HG03108 (cell line): ENCODE results near the gene SPON2.

ENCODE experiments used
- ATAC-seq: cut with Tn5 transposase; IDR thresholded peaks from one replicate; pipeline ENCODE4 v1.9.1; 2021; ENCODE audit warnings: moderate library complexity; ENCODE audit not compliant: unreplicated experiment

SPON2 gene

GRCh38 chr4:1172228-1172851, at the start of gene SPON2:
TSS of gene SPON2 (minus strand) at chr4:1172583.
- ATAC-seq: no peak

DNA sequence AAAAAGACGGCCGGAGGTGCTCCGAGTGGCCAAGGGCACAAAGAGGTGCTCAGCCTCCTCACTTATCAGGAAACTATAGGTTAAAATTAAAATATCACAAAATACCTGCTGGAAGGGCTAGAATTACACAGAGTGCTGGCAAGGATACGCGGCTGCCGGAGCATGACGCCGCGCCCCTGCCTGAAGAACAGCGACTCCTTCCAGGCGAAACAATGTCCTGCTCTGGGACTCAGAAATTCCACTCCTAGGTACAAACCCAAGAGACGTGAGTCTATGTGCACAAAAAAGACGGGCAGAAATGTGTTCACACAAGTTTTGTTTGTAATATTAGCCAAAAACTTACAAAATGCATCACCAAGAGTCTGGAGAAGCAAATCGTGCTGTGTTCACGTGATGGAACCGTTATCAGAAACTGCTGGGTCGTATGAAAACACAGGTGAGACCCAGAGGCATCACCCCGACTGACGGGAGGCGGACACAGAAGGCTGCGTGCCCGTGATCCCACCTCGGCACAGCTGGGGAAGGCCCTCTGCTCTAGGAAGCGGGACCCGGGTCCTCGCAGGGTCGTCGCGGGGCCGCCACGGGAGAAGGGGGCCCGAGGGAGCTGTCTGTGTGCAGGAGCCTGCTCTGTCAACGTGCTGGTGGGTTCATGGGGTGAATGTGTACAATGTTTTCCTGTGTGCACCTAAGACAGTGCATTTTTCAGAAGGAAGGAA, 48.9 kb upstream of the SPON2 start:
- ATAC-seq: no peak

DNA sequence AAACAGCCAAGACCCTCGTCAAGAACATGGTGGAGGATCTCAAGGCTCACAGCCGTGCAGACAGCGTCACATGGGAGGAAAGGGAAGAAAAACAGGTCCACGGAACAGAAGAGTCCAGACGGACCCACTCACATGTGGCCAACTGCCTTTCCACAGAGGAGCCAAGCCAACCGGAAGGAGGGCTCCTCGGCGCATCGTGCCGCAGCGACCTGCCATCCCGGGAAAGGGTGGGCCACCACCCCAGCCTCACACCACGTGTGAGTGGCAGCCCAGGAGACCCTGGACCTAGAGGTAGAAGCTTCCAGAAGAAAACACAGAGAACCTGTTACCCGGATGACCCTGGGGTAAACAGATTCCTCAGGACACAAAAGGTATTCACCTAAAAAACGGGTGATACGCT, 48.2 kb upstream of the SPON2 start:
- ATAC-seq: no peak

DNA sequence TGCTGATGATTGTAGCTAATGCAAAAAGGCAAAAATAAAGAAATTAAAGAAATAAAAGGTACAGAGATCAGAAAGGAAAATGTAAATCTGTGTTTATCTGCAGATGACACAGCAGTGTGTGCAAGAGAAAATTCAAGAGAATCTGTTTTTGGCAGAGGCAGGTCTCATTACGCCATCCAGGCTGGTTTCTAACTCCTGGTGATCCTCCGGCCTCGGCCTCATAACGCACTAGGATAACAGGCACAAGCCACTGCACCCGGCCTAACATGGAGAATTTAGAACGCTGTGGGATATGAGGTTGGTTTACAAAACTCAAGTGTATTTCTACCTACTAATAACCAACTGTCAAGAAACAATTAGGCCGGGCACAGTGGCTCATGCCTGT, 47.2 kb upstream of the SPON2 start:
- no peak for ATAC-seq

DNA sequence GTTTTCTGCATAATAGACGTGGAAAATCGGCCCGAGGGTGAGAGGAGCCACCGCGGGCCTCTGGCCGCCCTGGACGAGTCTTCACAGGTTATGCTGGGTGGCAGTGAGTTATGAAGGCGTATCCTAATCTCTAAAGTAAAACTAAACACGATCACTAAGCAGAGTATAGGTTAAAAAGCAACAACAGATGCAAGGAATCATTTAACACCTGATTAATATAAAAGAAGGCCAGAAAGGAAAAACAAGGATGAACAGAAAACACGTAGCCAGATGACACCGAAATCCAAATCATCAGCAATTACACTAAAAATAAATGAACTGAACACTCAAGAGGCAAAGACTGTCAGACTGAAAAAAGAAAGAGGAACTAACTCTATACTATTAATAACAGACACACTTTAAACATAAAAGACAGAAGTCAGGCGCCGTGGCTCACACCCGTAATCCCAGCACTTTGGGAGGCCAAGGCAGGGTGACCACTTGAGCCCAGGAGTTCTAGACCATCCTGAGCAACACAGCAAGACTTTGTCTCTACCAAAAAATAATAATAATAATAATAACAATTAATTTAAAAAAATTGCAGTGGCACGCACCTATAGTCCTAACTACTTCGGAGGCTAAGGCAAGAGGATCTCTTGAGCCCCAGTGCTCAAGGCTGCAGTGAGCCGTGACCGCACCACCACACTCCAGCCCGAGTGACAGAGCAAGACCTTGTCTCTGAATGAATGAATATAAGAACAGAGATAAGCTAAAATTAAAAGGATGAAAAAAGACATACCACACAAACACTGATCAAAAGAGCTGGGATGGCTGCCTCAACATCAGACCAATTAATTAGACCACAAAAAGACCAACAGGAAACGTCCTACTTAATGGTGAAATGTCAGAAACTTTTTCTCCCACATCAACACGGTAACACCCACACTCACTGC, 46.5 kb upstream of the SPON2 start:
- ATAC-seq: peak; percentile 53

DNA sequence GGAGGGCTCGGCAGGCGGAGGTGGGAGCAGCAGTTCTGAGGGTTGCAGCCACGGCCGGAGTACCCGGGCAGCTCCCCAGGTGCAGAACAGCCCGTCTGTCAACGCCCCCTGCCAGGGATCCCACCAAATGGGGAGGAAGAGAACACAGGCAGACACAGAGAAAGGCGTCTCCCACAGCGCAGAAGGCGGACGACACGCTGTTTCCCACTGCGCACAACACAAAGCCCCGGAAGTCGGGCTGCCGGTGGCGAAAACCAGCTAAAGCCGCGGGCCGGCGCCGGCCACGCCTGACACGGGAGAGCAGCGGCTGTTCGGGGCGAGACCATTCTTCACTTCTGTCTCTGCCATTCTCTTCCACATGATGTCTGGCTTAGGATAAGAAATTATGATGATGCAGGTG, 45.0 kb upstream of the SPON2 start:
- ATAC-seq: no peak

DNA sequence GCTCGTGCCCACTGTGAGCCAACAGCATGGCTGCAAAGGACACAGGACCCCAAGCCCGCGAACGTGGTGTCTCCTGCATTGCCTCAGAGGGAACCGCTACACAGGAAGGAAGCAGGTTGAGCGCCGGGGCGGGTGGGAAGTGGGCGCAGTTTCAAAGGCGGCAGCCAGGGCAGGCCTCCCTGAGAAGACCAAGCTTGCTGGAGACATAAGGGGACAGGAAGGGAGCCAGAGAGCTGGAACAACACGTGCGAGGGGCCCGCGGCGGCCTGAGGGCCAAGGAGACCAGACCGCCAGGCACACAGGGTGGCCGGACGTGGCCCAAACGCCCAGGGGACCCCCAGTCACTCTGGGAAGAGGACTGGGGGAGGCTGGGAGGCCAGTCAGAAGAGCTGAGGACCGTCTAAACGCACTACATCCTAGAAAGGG, 44.5 kb upstream of the SPON2 start:
- peak; percentile 26 for ATAC-seq

DNA sequence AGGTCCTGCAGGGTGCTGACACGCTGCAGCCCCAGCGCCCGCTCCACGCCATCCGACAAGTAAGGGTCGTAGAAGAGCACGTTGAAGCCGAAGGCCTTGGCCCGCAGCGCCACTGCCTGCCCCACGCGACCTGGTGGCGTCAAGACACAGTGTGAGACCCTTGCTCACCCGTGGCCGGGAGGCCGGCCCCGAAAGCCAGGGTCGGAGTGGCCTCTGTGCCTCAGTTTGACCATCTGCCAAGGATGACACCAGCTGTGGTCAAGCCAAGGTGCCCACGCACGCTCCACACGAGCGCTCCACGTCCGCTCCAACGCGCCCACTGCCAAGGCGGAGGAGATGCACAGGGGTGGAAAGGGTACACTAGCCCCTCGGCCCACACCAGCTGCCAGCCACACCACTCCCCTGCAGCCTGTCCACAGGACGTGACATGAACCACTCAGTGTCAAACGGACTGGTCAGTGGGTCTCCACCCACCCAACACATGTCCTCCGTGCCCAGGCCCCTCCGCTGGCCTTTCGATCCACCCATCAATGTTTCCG, 43.8 kb upstream of the SPON2 start:
- ATAC-seq: no peak

DNA sequence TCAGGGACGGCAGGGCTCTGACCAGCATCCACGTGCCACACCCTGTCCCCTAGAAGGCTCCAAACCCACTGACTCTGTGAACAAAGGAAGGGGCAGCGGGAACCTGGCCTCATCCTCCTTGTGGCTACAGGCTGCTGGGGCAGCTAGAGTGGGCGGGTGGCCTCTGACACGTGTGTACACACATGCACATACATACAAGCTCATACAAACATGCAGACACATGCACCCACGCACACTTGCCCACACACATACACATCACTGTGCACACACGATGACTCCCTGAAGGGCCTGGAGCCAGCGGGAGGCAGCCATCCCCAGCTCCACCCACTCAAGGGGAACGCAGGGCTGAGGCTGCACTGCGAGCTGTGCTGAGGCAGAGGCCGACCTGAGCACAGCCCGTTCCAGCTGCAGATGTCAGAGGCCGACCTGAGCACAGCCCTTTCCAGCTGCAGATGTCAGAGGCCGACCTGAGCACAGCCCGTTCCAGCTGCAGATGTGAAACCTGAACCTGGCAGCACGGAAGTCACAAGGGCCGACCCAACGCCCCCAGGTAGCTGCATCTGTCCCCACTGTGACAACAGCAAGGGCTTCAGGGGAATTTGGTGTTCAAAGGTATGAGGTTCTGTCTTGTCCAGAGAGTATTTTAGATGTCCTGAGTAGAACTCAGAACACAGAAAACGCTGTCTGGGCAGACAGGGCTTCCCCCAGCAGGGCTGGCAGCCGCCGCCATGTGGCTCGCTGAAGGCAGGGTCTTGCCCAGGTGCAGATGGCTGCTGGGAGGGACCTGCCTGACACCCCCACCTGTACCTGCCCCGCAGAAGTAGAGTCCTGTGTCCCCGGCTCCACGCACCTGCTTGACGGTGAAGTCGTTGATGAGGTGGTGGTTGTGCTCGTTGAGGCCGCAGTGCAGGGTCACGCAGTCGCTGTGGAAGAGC, 43.0 kb upstream of the SPON2 start:
- no peak for ATAC-seq

DNA sequence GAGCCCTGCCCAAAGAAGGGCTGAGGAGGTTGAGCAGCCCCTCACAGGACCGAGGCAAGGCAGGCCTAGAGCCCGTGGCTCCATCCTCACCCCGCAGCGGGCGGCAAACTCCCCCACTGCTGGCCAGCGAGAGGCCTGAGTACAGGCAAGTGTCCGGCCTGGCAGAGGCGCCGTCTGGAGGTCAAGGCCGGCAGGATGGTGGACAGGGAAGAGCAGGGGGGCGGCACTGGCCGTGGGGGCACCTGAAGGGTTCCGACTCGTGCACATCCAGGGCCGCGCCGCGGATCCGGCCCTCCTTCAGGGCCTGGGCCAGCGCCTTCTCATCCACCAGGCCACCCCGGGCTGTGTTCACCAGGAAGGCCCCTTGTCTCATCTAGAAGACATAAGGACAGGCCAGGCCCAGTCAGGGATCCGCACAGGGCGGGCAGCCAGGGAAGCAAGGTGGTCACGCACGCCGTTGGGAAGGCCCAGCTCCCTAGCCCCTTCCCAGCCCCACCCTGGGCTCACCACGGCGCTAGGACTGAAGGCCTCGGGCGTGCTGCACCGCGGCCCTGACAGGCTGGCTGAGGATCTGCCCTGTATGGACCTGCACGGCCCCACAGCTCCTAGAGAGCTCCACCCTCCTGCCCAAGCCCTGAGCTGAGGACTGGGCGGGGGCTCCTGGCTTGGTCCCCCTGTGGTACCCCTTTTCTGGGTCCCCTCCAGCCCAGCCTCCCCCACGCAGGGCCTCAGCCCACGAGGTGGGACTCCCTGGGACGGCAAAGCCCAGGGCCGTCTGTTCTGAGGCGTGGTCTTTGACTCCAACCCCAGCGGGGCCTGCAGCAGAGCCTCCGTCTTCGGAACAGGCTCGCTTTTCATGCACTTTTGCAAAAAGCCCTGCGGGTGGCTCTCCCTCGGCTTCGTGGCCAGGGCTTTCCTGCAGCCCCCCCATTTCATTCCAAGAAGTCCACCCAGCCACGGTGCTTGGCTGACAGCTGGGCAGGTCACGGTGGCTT, 42.0 kb upstream of the SPON2 start:
- no peak for ATAC-seq

DNA sequence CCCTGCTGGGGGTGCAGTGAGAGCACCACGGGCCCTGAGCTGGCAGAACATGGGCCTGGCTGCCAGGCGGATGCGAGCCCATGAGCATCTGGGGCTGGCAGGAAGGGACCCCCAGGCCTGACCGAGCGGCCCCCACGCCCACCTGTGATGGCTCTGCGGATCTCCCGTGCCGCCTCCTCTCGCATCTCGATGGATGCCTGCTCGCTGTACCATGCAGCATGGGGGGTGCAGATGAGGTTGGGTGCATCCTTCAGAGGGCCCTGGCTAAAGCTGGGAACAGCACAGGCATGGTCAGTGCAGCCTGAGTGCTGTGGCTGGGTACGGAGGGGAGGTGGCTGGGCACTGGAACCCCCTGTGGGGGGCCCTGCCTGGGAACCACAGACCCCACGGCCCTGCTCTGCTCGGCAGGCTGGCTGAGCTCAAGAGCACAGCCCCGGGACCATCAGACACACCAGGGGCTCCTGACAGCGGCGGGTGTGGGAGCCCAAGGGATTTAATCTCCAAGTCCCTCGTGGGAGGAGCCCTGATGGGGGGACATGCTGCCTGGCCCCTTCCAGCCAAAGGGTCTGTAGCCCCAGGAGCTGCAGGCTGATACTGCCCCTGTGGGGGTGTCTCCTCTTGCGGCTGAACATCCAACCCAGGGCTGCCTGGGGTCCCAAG, 41.1 kb upstream of the SPON2 start:
- no peak for ATAC-seq

DNA sequence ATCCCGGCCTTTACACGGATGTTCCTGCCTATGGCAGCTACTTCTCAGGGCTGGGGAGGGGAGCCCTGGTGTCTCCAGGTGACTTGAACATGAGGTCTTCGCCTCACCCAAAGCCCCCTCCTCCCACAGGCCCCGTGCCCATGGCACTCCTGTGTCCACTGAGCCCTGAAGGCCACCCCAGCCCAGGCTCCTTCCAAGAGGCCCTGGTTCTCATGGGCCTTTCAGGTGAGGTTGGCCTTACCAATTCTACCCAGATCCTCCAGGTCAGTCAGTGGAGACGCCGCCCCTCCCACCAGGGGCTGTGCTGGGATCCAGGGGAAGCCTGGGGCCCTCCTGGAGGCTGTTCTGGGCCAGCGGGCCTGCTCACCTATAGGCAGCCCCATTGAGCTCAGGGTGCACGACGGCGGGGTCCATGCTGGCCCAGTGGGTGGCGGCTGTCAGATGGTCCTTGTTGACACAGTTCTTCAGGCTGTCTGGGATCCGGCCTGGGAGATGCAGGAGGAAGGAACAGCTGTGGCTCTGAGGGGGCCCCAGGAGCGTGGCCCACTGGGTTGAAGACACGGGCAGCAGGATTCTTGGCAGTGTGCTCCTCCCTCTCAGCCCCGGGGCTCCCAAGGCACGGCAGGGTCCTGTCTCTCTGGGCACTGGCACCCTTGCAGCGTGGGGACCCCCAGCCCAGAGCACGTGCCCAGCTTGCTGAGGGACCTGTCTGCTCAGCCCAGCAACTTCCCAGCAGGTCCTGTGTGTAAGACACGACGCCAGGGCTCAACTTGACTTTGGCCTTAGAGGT, 40.4 kb upstream of the SPON2 start:
- ATAC-seq: no peak

GRCh38 chr4:1211891-1212545, 39.6 kb upstream of the SPON2 start:
- no peak for ATAC-seq

DNA sequence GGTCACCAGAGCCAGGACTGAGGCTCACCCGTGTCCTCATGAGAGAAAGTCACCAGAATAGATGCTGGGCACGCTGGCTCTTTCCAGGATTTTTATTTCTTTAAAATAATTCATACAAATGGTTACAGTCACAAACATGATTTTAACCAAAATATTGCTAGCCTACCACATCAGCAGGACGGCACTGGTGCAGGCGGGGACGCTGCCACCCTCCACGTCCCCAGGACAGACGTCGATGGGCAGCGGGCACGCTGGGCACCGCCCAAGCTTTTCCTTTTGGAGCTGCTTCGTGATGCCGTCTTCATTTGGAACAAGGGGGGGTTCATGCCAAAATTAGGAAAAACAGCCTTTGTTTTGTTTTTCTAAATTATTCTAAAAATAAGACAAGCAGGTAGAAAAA, 39.0 kb upstream of the SPON2 start:
- ATAC-seq: no peak

GRCh38 chr4:1210971-1211370, 38.6 kb upstream of the SPON2 start:
- no peak for ATAC-seq

- no peak for ATAC-seq
Observed at GRCh38 chr4:1210241-1210841, 38.0 kb upstream of the SPON2 start.

DNA sequence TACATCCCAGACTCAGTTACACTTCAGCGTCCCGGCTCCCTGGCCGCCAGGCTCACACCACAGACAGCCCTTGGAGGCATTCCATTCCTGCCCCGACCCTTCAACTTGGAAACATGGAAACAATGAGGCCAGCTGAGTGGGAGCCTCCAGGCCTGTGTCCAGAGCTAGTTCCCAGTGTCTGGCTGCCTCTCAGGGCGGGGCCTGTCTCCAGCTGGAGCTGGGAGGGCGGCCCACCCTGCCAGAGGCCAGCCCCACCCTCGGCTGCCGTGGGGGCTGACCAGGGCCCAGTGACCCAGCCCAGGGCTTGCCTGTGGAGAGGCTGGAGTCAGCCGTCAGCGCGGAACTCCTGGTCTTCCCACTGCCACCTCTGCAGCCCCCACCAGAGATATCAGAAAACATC, 37.4 kb upstream of the SPON2 start:
- ATAC-seq: no peak
